Right renal cortex interstitium (tissue), 3 donors: Measurements from ENCODE around the gene ACBD7. TPM values are rescaled to one million over a fixed set of nuclear protein-coding genes. Genes with fewer than 3 reads are reported as not detected.
A peak's percentile ranks its signal among the peaks of the same experiment; 100 is the strongest.

Experiments
- DNase-seq, 3 donors: peaks; one replicate each; pipeline ENCODE4 v3.0.0-alpha.2; 2013; ENCODE audit warnings: low read depth in 3 of 3, low spot score in 2 of 3
- polyA plus RNA-seq, 3 donors: library from polyadenylated mRNA; unstranded; fragments of 120-200 nt; gene quantifications; one replicate each; pipeline ENCODE4 v1.2.1, GENCODE V29; 2013; ENCODE audit not compliant: insufficient read length in 3 of 3

The ACBD7 gene
- 1 to 10 TPM; 5.8 to 7.4 (median 7.1) TPM for polyA plus RNA-seq

DNA sequence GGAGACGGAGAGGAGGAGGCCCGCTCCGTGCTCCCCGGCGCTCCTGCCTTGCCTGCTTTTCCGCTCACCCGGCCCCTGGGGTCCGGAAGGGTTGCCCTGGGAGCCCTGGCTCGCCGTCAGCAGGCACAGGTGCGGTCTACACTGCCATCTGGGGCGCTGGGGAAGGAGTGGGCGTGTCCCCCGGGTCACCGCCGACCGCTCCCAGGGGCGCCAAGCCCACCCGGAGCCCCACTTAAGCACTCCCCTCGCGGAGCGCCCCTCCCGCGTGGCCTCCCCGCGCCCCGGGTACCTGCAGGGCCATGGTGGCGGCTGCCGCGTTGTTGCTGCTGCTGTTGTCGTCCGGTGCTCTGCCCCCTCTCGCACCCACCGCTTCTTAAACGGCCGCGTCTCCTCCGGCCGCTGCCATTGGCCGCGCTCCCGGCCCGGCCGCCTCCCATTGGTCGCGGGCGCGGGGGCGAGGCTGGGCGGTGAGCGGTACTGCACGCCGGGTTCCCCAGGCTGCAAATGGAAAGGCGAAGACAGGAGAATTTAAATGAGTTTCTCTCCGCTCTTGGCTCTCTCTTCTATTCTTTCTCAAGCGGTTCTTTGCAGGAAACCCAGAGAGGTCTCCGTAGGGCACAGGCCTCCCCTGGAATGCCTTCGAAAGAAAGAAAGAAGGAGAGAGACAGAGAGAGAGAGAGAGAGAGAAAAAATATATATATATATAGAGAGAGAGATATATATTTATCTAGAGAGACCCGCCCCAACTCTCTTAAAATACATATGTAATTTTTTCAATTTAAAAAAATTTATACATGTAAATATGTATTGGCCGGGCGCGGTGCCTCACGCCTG, at the start of gene ACBD7:
Gene ACBD7, minus strand, starts transcription at position 349 of the 834 bp plus-strand sequence. Its CDS starts 48 bp downstream, at position 301.
- peak; percentile 43 to 74 (median 51) for DNase-seq

DNA sequence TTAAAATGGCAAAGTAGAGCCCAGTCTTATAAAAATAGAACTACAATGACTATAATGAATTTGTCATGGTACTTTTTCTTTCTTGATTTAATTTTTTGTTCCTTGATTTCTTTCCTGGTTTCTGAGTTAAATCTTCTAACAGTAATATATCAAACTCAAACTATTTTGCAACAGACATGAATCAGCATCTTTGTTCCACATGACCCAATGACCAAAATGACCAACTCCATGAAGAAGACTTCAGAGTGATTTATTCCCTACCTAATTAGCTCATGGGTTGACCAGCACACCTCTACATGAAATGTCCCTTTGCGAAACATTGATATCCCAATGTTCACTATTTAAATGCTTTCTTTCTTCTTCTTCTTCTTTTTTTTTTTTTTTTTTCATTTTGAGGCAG, 49.1 kb upstream of the ACBD7 start:
- no peak for DNase-seq

DNA sequence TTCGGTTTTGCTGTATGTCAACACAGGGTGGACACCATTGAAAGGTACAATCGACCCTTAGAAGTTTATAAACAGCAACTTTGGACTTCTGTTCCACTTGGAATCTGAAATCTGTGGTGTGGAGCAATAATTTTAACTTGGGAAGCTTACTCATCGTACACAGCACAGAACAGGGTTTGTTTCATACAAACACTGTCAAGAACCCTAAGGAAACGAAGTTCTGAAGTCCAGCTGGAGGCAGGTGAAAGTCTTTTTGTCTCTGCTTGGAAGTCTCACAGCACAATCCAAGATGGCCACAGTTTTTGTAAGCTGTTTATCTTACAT, 48.4 kb upstream of the ACBD7 start:
- no peak for DNase-seq

DNA sequence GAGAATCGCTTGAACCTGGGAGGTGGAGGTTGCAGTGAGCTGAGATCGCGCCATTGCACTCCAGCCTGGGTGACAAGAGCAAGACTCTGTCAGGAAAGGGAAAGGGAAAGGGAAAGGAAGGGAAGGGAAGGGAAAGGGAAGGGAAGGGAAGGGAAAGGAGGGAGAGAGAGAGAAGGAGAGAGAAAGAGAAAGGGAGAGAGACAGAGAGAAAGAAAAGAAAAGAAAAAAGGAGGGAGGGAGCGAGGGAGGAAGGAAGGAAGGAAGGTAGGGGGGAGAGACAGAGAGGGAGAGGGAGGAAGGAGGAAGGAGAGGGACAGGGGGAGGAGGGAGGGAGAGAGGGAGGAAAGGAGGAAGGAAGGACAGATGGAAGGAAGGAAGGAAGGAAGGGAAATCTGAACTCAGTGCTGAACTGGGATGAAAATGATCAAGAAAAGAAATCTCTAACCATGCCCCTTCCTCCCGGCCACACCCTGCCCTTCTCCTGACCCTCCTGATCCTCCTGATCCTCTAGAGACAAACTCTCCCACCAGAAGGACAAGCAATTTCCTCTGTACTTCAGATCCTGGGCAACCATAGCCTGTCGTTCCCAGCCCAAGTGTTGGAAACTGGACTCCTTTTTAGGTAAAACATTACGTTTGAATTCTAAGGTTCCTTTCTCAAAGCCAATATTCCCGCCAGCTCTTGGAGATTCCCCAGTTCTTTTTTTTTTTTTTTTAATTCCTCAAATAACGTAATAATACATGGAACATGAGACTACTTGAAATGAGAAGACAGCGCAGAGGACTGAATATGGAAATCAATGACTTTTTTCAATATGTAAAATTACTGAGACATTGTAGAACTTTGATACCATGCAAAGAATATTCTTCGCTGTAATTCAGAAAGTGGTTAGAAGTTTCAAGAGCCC, 47.8 kb upstream of the ACBD7 start:
- no peak for DNase-seq

DNA sequence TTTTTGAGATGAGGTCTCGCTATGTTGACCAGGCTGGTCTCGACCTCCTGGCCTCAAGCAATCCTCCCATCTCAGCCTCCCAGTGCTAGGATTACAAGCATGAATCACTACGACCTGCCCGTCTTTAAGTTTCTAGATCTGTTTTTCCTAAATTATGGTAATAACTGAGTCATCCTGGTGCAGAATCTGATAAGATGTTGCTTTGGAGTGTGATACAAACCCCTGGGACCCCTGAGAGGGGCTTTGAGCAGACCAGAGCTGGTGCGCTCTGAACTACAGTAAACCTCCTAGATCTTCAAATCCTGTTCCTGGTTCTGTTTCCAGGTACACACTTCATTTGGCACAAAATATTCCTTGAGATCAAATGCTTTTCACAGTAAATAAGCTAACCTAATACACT, 42.8 kb upstream of the ACBD7 start:
- DNase-seq = no peak

DNA sequence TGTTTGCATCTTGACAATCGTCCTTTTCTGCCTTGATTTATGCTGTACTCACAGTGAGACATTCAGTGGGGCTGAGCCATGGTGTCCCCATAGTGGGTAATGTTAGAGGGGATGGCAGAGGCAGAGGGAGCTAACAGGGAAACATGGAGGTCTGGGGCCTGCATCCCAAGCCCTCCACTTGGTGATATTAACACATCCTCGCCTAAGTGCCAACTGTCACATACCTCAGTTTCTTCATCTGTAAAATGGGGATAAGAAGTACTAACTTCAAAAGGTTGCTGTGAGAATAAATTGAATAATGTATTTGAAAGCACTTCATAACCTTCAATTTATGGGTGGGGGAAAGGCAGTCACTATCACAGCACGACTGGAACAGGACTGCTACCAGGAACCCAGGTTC, 36.3 kb upstream of the ACBD7 start:
- DNase-seq = no peak

DNA sequence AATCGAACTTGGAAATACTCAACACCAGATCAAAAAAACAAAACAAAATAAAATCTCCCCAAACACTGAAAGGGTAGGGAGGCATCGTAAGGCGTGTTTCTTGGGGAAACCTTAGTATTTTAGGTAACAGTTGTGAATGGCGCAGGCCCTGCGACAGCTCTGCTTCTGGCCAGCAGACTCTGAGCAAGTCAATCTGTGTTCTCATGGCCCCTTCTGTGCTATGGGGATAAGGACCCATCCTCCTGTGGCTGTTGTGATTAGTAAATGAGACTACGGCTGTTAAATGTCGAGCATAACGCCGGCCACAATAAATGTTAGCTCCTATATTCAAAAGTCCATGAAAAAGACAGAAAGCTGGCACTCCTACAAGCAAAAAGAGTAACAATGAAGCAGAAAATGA, 35.6 kb upstream of the ACBD7 start:
- no peak for DNase-seq

DNA sequence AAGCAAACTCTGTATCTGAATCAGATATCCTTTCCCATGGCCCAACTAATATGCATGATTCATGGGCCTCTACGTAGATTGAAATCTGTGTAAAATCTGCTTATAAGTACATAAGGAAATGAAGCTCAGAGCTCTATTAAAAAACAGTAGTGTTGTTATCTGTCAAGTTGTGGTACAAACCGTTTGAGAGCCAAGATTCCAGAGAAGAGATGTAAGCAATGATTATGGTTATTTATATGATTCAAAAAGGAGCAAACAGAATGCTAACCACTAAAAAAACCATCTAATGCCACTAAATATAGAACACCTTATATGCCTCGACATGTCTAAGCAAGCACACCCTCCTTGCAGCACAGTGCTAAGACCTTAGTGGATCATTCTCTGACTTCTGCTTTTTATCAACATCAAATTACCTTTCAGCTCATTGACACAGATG, 35.2 kb upstream of the ACBD7 start:
- no peak for DNase-seq

DNA sequence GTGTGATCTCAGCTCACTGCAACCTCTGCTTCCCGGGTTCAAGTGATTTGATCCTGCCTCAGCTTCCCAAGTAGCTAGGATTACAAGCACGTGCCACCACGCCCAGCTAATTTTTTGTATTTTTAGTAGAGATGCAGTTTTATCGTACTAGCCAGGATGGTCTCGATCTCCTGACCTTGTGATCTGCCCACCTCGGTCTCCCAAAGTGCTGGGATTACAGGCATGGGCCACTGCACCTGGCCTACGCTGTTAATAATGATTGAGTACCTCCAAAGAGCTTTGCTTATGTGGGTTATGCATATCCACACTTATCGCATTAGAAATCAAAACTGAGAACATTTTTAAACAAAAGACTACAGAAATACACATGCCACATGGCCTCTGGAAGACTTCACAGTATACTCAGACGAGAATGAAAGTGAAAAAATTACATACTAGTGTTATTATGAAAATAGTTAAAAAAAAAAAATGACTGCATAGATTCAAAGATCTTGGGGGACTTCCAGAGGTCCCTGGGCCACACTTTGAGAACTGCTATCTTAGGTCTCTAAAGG, 34.0 kb upstream of the ACBD7 start:
- no peak for DNase-seq

DNA sequence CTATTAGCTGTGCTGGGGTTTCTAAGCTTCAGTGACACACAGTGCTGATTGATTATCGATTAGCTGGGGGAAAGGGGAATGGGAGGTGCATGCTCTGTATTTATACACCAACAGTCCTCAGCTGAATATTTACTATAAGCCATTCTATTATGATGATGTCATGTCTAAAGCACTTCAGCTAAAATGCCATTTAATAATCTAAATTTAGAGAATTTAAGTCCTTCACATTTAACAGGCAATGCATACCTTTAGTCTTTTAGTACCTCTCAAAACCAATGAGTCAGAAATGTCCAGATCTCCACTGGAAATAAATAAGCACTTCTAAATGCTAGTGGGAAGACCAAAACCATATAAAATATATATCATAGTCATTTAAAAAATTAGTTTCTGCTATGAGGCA, 33.1 kb upstream of the ACBD7 start:
- DNase-seq = no peak

DNA sequence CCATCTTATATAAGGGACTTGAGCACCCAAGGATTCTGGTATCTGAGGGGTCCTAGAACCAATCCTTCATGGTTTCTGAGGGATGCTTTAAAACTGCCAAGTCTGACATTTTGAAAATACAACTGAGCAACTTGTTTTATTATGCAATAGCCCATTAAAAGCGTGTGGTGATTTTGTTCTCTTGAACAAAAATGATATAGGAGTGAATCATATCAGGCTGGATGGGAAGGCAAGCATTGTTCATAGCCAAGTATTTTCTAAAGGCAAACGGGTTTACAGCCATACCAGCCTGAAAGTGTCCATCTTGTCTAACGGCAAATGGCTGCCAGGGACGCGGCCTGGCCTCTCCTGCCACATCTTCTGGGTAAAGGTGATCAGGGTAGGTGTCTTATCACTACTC, 31.9 kb upstream of the ACBD7 start:
- no peak for DNase-seq

DNA sequence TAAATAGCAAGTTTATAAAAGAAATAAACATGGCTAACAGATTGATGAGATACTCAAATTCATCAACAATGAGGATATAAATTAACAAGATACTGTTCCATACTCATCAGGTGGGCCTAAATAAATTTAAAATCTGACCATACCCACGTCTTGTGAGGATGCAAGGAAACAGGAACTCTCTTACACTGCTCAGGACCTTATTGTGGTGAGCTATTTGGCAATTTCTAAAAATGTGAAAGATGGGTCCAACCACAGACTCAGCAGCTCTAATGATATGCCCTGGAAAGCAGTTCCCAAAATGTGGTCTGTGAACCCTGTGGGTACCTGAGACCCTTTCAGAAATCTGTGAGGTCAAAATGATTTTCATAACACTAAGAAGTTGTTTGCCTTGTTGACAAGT, 30.0 kb upstream of the ACBD7 start:
- DNase-seq = no peak

DNA sequence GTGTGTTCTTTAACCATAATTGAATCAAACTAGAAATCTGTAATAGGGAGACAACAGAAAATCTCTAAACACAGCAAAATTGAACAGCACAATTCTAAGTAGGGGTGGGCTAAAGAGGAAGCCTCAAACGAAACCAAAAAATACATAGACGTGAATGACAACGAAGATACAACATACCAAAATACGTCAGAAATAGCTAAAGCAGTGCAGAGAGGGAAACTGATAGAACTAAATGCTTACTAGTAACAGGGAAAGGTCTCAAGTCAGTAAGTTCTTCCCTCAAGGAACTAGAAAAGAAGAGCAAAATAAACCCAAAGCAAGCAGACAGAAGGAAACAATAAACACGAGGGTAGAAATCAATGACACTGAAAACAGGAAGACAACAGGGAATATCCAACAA, 27.6 kb upstream of the ACBD7 start:
- DNase-seq = no peak

DNA sequence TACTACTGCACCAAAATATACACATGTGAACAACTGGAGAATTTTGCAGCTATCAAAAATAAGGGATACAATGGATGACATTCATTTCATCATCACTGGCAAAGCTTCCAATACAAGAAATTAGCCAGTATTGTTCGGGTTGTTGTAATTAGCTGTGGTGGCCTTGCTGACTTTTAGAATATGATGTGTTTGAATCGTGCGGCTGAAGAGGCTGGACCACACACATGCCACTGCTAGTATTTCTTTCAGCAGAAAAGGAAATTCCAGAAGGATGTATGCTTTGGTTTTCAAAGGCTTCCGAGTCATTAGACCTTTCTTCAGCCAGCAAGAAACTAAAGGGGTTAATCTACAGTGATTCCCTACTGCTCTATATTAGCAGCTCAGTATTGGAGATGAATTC, 25.2 kb upstream of the ACBD7 start:
- DNase-seq = no peak

DNA sequence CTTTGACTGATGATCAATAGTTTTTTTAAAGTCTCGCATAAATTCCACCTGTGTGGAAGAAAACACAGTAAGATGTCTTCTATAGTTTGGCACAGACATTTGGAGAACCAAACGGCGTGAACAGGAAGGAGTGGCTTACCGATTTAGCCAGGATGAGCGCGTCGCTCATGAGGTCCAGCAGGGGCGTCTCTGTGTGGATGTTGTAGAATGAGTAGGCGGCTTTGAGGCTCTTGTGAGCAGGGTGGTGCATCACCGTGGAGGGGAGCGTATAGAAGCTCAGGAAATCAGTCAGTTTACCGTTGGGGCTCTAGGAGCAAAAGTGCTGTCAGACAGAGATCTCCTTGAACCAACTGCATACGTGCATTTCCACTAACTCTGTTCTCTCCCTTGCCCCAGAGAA, 24.1 kb upstream of the ACBD7 start:
- DNase-seq = no peak

DNA sequence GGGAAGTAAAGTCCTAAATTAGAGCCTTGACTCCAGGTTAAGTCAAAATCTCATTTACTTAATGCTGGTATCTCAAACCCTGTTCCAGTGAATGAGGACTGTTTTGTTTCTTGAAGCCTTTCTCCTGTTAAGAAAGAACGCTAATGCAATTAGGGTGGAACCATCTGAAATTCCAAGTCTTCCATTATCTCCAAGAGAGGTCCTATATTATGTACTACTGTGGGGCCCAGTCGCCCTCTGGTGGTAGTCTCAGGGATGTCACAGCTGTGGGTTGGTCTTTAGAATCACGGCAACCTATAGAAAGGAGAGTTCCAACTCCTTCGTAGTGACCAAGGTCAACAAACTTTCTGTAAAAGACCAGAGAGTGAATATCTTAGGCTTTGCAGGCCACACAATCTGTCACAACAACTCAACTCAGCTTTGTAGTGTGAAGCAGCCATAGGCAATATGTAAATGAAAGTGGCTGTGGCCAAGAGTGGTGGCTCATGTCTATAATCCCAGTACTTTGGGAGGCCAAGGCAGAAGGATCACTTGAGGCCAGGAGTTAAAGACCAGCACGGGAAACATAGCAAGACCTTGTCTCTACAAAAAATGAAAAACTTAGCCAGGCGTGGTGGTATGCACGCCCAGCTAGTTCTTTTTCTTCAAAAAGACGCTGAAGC, 17.9 kb upstream of the ACBD7 start:
- DNase-seq = peak; percentile 40 to 51 (median 42)

DNA sequence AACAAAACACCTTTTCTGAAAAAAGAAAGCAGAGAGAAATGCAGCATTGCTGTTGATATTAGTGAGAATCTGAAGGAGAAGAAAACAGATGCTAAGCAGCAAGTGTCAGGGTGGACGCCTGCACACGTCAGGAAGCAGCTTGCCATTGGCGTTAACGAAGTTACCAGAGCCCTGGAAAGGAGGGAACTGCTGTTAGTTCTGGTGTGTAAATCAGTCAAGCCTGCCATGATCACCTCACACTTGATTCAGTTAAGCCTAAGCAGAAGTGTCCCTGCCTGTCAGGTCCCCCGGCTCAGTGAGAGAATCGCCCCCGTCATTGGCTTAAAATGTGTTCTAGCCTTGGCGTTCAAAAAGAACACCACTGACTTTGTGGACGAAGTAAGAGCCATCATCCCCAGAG, 14.9 kb upstream of the ACBD7 start:
- DNase-seq = no peak

DNA sequence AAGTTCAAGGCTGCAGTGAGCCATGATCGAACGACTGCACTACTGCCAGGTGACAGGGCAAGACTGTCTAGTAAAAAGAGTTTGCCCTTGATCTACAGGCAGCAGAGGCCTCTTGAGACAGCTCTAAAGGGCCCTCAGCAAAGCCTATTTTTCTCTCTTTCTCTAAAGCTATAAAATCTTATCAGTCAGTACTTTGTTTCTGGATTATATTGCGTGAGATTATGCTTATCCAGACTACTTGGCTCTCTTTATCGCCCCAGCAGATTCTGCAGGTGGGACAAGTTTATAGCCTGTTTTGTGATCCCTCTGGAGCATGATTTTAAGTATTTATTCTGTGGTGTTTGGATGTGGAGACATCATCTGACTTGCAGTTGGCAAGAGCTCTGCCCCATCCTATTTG, 11.3 kb upstream of the ACBD7 start:
- DNase-seq = no peak

DNA sequence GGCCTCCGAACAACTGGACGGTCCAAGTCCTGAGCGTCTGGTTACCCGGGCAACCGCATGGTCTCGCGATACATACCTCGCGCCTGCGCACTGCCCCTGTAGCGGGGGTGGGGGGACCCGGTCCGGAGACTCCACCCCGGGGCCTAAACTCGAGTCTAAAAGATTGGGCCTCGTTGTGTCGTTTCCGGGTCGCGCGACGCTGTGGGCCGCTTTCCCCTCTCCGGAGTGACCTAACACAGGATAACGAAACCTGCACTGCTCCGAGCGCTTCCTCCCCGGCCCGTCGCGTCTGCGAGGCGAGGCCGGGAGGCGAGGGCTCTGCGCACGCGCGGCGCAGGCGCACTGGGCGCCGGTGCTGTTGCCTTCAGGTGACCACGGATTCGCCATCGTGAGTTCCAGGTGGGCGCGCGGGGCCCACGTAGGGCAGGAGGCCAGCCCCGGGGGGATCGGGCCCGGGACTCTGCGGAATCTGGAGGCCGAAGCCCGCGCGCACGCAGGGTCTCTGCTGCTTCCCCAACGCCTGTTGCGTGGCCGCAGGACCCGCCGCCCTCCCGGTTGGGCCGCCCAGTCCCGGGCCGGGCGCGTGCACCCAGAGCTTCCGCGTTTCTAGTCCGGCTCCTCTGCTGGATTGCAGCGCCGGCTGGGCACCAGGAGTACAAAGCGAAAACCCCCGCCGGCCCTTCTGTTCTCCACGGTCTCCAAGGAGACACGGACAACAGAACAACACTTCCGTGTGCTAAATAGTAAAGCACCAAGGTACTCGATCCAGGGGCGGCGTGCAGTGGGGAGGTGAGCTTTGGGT, 8.6 kb upstream of the ACBD7 start, which contains the start of gene RPP38:
Gene RPP38, plus strand, starts transcription at position 345 of the 802 bp plus-strand sequence. CDS start 5,960 bp downstream, outside the sequence.
- peak; percentile 89 to 95 (median 94) for DNase-seq

DNA sequence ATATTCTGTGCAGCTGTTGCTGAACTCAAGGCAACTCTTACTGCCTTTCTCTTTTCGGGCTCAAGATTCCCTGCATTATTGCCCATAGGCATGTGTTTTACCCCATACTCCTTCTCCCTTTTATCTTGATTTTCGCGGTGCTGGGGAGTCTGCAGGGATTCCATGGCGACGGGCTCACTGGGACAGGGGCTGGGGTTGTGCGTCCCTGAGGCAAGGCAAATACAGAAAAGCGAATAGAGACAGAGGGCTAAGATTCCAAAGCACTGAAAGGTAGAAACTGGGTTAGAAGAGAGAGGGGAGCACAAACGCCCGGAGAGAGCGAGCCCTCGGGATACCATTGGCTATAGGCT, 8.1 kb upstream of the ACBD7 start:
- no peak for DNase-seq
